Left lobe of liver (tissue), 2 donors: ENCODE data around the gene CRNKL1. TPM values are rescaled to one million over a fixed set of nuclear protein-coding genes. Genes with fewer than 3 reads are reported as not detected.

Experiments used
- ATAC-seq: fragments of 200-7000 bp; cut with Tn5 transposase; one replicate; pipeline ENCODE4 v1.9.1; 2020; ENCODE audit warnings: mild to moderate bottlenecking, moderate library complexity
- DNase-seq: peaks from one replicate; pipeline ENCODE4 v3.0.0-alpha.2; 2020; ENCODE audit warnings: low spot score
- total RNA-seq: library from RNA; stranded (reverse); gene quantifications from one replicate; pipeline ENCODE4 v1.2.1, GENCODE V29; 2021
- donor health status: DM: no; HTN: no; CAD: no; lungs with moderate emphysema.
- donor health status: DM: no; HTN: yes; CAD: no.

CRNKL1 gene
- total RNA-seq, 1 donor from 2014 or later: 8.7 TPM

DNA sequence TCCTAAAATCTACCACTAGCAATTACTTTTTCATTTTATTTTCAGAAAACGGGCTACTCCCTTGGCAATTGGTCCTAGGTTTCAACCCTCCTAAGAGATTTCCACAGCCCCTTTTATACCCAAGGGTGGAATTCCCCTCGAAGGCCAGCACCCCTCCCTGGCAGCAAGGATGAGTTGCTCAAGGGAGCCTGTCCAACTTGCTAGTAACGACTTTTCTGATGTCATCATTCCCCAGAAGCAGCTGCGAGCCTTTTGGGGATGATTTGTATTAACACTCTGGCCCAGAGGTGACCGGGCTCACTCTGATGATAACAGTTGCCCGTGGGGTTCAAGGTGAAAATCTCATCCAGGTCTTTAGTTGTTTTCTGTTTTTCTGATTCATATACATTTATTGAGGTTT lies 65.8 kb downstream of the CRNKL1 start:
- no peak for DNase-seq
- ATAC-seq: no peak

Other genes with a start within 250 kb of the CRNKL1 start
- 34.7 TPM for gene NAA20, start 35.1 kb downstream of the CRNKL1 start, total RNA-seq
- gene CFAP61, start 66 bp upstream of the CRNKL1 start, total RNA-seq: not detected